HT-29 (cell line): ENCODE measurements around the gene SHANK3. TPM values are rescaled to one million over a fixed set of nuclear protein-coding genes. Genes with fewer than 3 reads are reported as not detected.
A peak's percentile ranks its signal among the peaks of the same experiment; 100 is the strongest.

Experiments used
- DNase-seq: peaks from one replicate; pipeline ENCODE4 v3.0.0-alpha.2; 2015; ENCODE audit warnings: low spot score
- total RNA-seq: library from RNA; depleted of rRNA; stranded (reverse); fragments of >200 nt; shearing (Covaris generic); gene quantifications from 2 replicates; pipeline ENCODE4 v1.2.3, GENCODE V29; 2014

Gene SHANK3
- total RNA-seq, 1 experiment from 2014 or later = not detected

DNA sequence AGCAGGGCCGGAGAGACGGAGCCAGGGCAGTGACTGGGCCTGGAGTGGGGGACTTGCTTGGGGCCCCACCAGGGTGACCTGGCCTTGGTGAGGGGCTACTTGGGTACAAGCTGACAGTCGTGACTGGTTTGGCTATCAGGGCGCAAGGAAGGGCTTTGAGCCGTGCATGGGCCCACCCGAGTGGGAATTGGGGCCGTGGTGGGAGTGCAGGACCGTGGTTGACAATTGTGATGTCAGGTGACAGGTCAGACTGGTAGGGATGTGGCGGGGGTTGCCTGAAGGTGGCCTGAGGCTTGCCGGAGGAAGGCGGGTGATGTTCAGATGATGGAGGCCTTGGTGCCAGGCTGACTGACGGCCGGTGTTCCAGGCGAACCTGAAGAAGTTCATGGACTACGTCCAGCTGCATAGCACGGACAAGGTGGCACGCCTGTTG lies 5.6 kb downstream of the SHANK3 start:
- no peak for DNase-seq

DNA sequence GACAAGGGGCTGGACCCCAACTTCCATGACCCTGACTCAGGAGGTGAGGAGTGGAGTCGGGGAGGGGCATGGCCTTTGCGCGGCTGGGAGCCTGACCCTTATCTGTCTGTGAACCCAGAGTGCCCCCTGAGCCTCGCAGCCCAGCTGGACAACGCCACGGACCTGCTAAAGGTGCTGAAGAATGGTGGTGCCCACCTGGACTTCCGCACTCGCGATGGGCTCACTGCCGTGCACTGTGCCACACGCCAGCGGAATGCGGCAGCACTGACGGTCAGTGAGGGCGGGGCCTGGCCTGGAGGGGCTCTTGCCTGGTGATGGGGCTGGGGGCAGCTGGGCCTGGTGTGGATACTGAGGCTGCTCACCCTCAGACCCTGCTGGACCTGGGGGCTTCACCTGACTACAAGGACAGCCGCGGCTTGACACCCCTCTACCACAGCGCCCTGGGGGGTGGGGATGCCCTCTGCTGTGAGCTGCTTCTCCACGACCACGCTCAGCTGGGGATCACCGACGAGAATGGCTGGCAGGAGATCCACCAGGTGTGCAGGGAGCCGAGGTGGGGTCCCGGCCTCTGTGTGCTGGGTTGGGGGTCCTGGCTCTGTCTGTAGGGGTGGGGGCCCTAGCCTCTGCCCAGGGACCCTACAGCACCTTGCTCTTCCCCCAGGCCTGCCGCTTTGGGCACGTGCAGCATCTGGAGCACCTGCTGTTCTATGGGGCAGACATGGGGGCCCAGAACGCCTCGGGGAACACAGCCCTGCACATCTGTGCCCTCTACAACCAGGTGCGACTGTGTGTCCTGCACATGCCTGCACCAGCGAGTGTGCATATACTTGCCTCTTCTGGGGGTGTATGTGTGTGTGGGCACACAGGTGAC lies 6.3 kb downstream of the SHANK3 start:
- no peak for DNase-seq

- DNase-seq = no peak
Measured at GRCh38 chr22:50683086-50683993, 10.7 kb downstream of the SHANK3 start.

- DNase-seq = no peak
Measured at GRCh38 chr22:50683994-50684371, 11.4 kb downstream of the SHANK3 start.

GRCh38 chr22:50684501-50684900 lies 11.9 kb downstream of the SHANK3 start:
- DNase-seq = no peak

- no peak for DNase-seq
Measured at GRCh38 chr22:50684986-50685385, 12.4 kb downstream of the SHANK3 start.

DNA sequence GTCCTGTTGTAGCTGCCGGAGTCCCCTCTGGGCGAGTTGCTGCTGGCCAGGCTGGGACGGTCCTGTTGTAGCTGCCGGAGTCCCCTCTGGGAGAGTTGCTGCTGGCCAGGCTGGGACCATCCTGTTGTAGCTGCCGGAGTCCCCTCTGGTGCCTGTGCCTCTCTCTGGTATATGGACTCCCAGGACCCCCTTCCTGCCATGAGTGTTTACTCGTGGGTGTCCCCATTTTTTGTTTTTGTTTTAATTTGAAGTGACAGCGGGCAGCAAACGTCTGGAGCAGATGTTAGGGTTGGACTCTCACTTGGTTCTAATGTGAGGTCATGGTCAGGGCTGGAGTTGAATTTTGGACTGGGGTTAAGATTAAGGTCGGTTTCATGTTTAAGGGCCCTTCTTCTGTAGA lies 14.2 kb downstream of the SHANK3 start:
- DNase-seq = no peak

- DNase-seq = no peak
Measured at GRCh38 chr22:50687829-50688228, 15.2 kb downstream of the SHANK3 start.

GRCh38 chr22:50688448-50688847 lies 15.8 kb downstream of the SHANK3 start:
- DNase-seq = no peak

DNA sequence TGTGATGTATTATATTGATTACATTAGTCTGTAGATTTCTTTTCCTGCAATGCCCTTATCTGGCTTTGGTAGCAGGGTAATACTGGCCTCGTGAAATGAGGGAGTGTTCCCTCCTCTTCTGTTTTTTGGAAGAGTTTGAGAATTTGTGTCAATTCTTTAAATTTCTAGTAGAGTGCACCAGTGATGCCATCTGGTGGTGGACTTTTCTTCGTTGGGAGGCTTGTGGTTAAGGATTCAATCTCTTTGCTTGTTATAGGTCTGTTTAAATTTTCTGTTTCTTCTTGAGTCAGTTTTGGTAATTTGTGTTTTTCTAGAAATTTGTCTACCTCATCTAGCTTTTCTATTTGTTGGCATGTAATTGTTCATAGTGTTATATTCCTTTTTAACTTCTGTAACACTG lies 18.9 kb downstream of the SHANK3 start:
- DNase-seq = peak; percentile 49

- no peak for DNase-seq
Measured at GRCh38 chr22:50693462-50693861, 20.8 kb downstream of the SHANK3 start.

GRCh38 chr22:50694099-50694605 lies 21.5 kb downstream of the SHANK3 start:
- no peak for DNase-seq

GRCh38 chr22:50694766-50695420 lies 22.3 kb downstream of the SHANK3 start:
- DNase-seq = no peak

- no peak for DNase-seq
Measured at GRCh38 chr22:50695421-50696250, 23.0 kb downstream of the SHANK3 start.

DNA sequence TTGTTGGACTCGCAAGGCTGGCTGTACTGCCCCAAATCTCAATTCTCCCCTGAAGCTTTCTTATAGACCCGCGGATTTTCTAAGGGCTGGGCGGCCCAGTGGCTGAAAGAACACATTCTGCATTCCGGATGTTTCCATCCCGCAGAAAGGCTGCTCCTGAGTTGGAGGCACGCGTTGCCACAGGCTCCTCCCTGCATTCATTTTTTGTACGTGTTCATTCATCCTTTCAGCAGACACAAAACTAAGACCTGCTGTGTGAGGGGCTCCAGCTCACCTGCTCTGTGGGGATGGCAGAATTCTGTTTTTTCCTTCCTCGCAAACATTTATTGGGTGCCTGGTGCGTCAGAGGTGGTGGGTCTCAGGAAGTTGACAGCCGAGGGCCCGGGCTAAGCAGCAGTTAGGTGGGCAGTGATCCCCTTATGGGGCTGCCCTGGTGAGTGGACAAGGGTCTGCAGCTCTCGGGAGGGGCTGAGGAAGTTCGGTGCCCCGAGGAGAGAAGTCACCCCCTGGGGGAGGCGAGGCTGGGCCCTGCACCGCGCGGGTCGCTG lies 23.7 kb downstream of the SHANK3 start:
- no peak for DNase-seq

- no peak for DNase-seq
Measured at GRCh38 chr22:50696799-50697561, 24.4 kb downstream of the SHANK3 start.

DNA sequence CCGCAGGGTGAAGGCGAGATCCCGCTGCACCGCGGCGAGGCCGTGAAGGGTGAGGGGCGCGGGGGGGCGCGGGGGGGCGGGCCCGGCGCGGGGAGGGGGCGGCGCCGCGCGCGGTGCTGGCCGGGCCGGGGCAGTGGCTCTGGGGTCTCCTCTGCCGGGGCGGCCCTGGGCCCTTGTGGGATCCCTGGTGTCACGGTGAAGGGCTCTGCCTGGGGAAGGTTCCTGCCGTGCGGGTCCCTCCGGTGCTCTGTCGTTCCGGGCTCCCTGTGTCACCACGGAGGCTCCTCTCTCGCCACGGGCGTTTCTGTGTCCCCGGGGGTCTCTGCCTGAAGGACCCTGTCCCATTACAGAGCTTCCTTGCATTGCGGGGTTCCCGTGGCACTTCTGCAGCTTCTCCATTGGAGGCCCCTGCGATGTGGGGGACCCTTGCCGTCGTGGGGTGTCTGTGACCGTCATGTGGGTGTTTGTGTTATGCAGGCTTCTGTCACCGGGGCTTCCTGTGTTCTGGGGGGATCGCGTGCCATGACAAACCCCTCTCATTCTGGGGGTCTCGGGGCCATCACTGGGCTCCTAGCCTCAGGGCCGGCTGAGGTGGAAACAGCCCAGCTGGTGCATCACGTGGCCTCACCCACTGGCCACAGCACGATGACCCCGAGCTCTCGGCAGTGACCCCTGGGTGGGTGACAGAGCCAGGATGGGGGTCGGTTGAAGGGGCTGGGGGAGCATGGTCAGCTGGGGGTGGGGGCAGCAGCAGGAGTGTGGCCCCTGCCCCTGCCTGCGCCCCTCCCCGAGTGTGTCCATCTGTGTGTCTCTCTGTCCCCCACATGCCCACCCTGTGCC lies 25.3 kb downstream of the SHANK3 start:
- DNase-seq = no peak

- DNase-seq = no peak
Measured at GRCh38 chr22:50698546-50698945, 25.9 kb downstream of the SHANK3 start.
